GM12865 (cell line): ENCODE results near the gene TEKT1.
A peak's percentile ranks its signal among the peaks of the same experiment; 100 is the strongest.

ENCODE experiments used
- DNase-seq: peaks from one replicate; pipeline ENCODE4 v3.0.0; 2010; ENCODE audit warnings: low read depth
- H3K4me3 ChIP-seq: 2 replicates; pipeline ENCODE4 v1.5.1; 2011; ENCODE audit warnings: mild to moderate bottlenecking, low read depth, low read length, control low read depth
- TF ChIP-seq, protein P1 (sequence below): IDR thresholded peaks from 2 replicates; pipeline ENCODE4 v1.5.1; 2011; ENCODE audit warnings: low read length, control low read depth, low read depth, inconsistent platforms; ENCODE audit not compliant: insufficient read depth; ENCODE audit errors: missing control alignments

TEKT1 gene

DNA sequence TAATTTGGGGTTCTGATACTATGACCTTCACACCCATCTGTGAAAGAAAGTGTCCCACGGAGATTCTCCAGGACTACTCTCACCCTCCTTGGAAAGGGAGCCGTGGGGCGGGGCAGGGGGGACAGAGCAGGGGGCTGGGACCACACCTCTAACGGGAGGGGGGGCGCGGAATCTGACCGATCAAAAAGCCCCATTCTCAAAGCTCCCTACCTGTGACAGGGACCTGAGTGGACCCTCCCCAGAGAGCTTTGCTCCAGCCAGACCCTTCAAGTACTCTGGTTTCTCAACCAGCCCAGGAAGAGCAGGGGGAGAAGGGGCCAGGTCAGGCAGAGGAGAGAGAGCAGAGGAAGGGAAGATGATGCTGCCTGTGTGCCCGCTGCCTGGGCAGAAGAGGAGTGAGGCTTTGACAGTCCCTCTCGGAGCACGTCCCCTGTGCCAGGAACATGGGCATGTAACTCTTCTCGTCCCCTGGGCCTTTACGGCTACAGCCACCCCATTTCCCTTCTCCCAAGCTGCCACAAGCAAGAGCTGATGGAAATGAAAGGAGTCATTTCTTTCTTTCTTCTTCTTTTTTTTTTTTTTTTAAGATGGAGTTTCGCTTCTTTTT, 75.0 kb downstream of the TEKT1 start:
- TF ChIP-seq, protein P1, sequence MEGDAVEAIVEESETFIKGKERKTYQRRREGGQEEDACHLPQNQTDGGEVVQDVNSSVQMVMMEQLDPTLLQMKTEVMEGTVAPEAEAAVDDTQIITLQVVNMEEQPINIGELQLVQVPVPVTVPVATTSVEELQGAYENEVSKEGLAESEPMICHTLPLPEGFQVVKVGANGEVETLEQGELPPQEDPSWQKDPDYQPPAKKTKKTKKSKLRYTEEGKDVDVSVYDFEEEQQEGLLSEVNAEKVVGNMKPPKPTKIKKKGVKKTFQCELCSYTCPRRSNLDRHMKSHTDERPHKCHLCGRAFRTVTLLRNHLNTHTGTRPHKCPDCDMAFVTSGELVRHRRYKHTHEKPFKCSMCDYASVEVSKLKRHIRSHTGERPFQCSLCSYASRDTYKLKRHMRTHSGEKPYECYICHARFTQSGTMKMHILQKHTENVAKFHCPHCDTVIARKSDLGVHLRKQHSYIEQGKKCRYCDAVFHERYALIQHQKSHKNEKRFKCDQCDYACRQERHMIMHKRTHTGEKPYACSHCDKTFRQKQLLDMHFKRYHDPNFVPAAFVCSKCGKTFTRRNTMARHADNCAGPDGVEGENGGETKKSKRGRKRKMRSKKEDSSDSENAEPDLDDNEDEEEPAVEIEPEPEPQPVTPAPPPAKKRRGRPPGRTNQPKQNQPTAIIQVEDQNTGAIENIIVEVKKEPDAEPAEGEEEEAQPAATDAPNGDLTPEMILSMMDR, result no peak
- DNase-seq, result no peak
- H3K4me3 ChIP-seq, result peak overlapping the region; percentile 78

DNA sequence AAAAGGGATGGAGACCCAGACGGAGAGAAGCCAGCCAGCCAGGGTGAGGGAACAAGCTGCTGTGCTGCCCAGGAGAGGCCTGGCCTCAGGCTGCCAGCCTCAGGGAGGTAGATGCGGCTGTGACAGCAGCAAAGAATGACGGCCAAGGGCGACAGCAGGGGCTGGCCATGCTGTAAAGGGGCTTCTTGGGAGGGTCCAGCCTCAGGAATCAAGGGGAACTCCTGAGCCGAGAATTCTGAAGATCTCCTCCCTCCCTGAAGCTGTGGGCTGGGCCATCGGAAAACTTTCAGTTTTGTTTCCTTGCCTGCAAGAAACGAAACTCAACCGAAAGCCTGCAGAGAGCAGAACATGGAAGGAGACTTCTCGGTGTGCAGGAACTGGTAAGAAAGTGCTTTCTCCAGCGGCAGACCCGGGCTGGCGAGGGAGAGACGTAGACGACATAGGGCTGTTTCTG, 75.8 kb downstream of the TEKT1 start, which contains the start of gene XAF1:
TSS of gene XAF1 (plus strand) at position 316 of the 454 bp plus-strand sequence. CDS start at position 349, 33 bp downstream.
- H3K4me3 ChIP-seq, result peak within 1 kb of the TSS; percentile 78
- TF ChIP-seq, protein P1, result no peak
- peak; percentile 81 for DNase-seq

DNA sequence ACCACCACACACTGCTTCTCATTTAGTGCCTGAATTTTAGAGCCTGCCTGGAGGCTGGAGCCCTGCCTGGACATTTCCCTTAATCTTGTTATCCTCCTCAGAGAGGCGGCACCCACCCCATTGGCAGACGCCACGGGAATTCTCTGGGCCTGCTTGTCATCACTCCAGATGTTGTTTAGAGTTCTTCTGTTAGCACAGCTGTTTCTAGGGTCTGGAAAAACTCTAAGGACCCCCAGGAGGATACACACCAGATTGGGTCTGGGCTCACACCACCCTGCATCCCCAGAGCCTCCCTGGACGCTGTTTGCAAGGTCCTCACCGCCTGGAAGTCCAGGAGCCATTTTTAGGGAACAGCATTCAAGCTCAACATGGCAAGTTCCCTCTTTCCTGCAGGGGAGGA, 76.2 kb downstream of the TEKT1 start:
- DNase-seq, result no peak
- TF ChIP-seq, protein P1, result no peak
- peak overlapping the region; percentile 78 for H3K4me3 ChIP-seq

DNA sequence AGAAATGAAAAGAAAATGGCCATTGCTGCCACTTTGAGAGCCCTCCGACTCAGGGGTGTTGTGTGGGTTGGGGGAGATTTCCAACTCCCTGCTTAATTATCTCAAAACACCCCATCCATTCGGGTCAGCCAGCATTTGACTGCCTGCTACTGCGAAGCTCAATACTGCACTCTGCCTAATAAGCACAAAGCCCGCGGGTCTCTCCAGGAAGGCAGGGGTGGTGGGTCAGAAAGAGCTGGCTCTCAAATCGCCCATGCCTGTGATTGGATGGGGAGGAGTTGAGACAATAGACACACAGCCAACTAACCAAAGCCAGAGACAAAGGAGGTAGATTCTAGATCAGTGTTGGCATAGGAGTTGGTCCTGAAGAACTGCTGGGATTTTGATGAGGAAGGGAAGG, 78.0 kb downstream of the TEKT1 start:
- TF ChIP-seq, protein P1, result no peak
- DNase-seq, result no peak
- H3K4me3 ChIP-seq, result no peak overlapping the region

DNA sequence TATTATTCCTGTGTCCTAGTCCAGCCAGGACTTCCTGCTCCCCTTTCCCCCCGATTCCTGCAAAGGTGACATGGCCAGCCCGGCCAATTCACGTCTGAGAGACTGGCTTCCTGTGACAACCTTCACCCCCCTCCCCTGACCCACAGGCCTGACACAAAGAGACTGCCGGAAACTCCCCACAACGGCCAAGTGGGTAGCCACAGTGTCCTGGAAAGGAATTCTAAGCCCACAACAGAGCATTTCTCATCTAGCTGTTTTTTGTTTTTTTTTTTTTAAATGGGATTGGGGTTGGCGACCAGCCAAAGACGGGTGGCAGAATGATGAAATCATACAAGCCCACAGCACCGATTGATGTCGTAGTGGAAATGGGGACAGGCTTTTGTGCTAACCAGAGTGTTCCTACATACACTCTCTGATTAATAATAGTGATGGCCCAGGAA, 78.5 kb downstream of the TEKT1 start:
- H3K4me3 ChIP-seq, result no peak overlapping the region
- TF ChIP-seq, protein P1, result no peak
- peak; percentile 52 for DNase-seq

- DNase-seq, result no peak
- no peak overlapping the region for H3K4me3 ChIP-seq
- TF ChIP-seq, protein P1, result no peak
Observed at GRCh38 chr17:6752068-6752909, 79.2 kb downstream of the TEKT1 start.
